ENCODE measurements around the gene STX1B.

- no peak for TF ChIP-seq CTCF (IDR thresholded peaks at IDR 0.05; ENCODE audit: insufficient read depth, low read depth, low read length)
- TF ChIP-seq EZH2 (IDR thresholded peaks at IDR 0.05; ENCODE audit: insufficient read depth, low read length) = no peak
Observed at GRCh38 chr16:30951193-30951592, 59.2 kb downstream of the STX1B start.

All from astrocyte (in vitro differentiated cells and primary cell).